Measurements from ENCODE around the gene GFRA1. TPM values are rescaled to one million over a fixed set of nuclear protein-coding genes. Genes with fewer than 3 reads are reported as not detected.

The GFRA1 gene
- total and polyA plus RNA-seq, 8 donors = 0.29 to 83.2 (median 4.6) TPM

- no peak for TF ChIP-seq EP300 (IDR thresholded peaks at IDR 0.05)
- no peak for TF ChIP-seq POLR2AphosphoS5 (IDR thresholded peaks at IDR 0.05)
- no peak for TF ChIP-seq CTCF (IDR thresholded peaks at IDR 0.05)
- no peak for TF ChIP-seq POLR2A (IDR thresholded peaks at IDR 0.05)
- no peak overlapping the region for H3K27ac ChIP-seq
- no peaks in the 10 kb centered on the region for H3K4me1 ChIP-seq
- H3K27me3 ChIP-seq = no peaks in the 10 kb centered on the region
- no peaks in the 10 kb centered on the region for H3K9me3 ChIP-seq
- intact Hi-C loops (cut with DNase I; ENCODE audit: low total_unique reads) = no loop called here
- no peak overlapping the region for H3K4me3 ChIP-seq
- WGBS, 5 donors = 64 to 91% (median 82%) methylated on average over 3 of the region's 3 CpGs
- no peaks in the 10 kb centered on the region for H3K36me3 ChIP-seq
- DNase-seq = no peak
Measured at GRCh38 chr10:116082762-116083161, 190.2 kb downstream of the GFRA1 start.

- no peak overlapping the region for H3K27ac ChIP-seq
- no peaks in the 10 kb centered on the region for H3K36me3 ChIP-seq
- H3K9me3 ChIP-seq = no peaks in the 10 kb centered on the region
- no peak overlapping the region for H3K4me3 ChIP-seq
- WGBS, 5 donors = 71 to 82% (median 80%) methylated on average over 8 of the region's 8 CpGs
- peak in 1 of 2 donors; percentile 23 for DNase-seq
- no peaks in the 10 kb centered on the region for H3K4me1 ChIP-seq
- intact Hi-C loops (cut with DNase I; ENCODE audit: low total_unique reads) = no loop called here
- H3K27me3 ChIP-seq = no peaks in the 10 kb centered on the region
- no peak for TF ChIP-seq POLR2A (IDR thresholded peaks at IDR 0.05)
- no peak for TF ChIP-seq EP300 (IDR thresholded peaks at IDR 0.05)
- TF ChIP-seq POLR2AphosphoS5 (IDR thresholded peaks at IDR 0.05) = no peak
- TF ChIP-seq CTCF (IDR thresholded peaks at IDR 0.05) = no peak
Measured at GRCh38 chr10:116082206-116082605, 190.8 kb downstream of the GFRA1 start.

GRCh38 chr10:116080553-116080952, 192.5 kb downstream of the GFRA1 start:
- H3K9me3 ChIP-seq = no peaks in the 10 kb centered on the region

GRCh38 chr10:116079355-116079754, 193.7 kb downstream of the GFRA1 start:
- H3K27ac ChIP-seq = no peak overlapping the region
- DNase-seq = no peak
- TF ChIP-seq CTCF (IDR thresholded peaks at IDR 0.05) (no peak), POLR2A (IDR thresholded peaks at IDR 0.05) (no peak), EP300 (IDR thresholded peaks at IDR 0.05) (no peak), POLR2AphosphoS5 (IDR thresholded peaks at IDR 0.05) (no peak)
- no peaks in the 10 kb centered on the region for H3K27me3 ChIP-seq
- intact Hi-C loops (cut with DNase I; ENCODE audit: low total_unique reads) = no loop called here
- H3K4me3 ChIP-seq = no peak overlapping the region
- H3K4me1 ChIP-seq = no peaks in the 10 kb centered on the region
- 86 to 95% (median 93%) methylated on average over 9 of the region's 9 CpGs for WGBS, 5 donors
- no peaks in the 10 kb centered on the region for H3K36me3 ChIP-seq
- H3K9me3 ChIP-seq = no peaks in the 10 kb centered on the region

More at GRCh38 chr10:116080553-116080952, 192.5 kb downstream of the GFRA1 start:
- no peak for DNase-seq
- TF ChIP-seq POLR2AphosphoS5 (IDR thresholded peaks at IDR 0.05) = no peak
- TF ChIP-seq CTCF (IDR thresholded peaks at IDR 0.05) = no peak
- no peak for TF ChIP-seq EP300 (IDR thresholded peaks at IDR 0.05)
- no peak for TF ChIP-seq POLR2A (IDR thresholded peaks at IDR 0.05)
- intact Hi-C loops (cut with DNase I; ENCODE audit: low total_unique reads) = no loop called here
- Histone ChIP-seq H3K27me3 (no peaks in the 10 kb centered on the region), H3K4me1 (no peaks in the 10 kb centered on the region), H3K27ac (no peak overlapping the region), H3K4me3 (no peak overlapping the region), H3K36me3 (no peaks in the 10 kb centered on the region)
- 67 to 78% (median 73%) methylated on average over 4 of the region's 4 CpGs for WGBS, 5 donors
